Activated CD8-positive, alpha-beta memory T cell treated with anti-CD3 and anti-CD28 coated beads for 4 hours (primary cell): ENCODE measurements around the gene CCDC78.

Experiments used
- DNase-seq, 2 donors: peaks; one replicate each; pipeline ENCODE4 v3.0.0-alpha.2; 2020; ENCODE audit warnings: low read depth in 2 of 2

CCDC78 gene

GRCh38 chr16:678858-679813, 47.1 kb downstream of the CCDC78 start:
- DNase-seq = no peak

- no peak for DNase-seq
These were observed 47.9 kb downstream of the CCDC78 start for GRCh38 chr16:678209-678857.

- DNase-seq = no peak
These were observed 48.7 kb downstream of the CCDC78 start for GRCh38 chr16:677316-678190.

GRCh38 chr16:676913-677312, 49.3 kb downstream of the CCDC78 start:
- no peak for DNase-seq

- no peak for DNase-seq
These were observed 49.7 kb downstream of the CCDC78 start for GRCh38 chr16:676565-676902.

GRCh38 chr16:675884-676564, 50.2 kb downstream of the CCDC78 start:
- DNase-seq = no peak

GRCh38 chr16:674968-675883, 51.0 kb downstream of the CCDC78 start, which contains the start of gene RHBDL1:
Gene RHBDL1, plus strand, starts transcription at chr16:675671. Its CDS starts 120 bp downstream, at chr16:675791.
- no peak for DNase-seq

- no peak for DNase-seq
These were observed 51.9 kb downstream of the CCDC78 start for GRCh38 chr16:674214-674881.

GRCh38 chr16:673399-673991, 52.7 kb downstream of the CCDC78 start:
- no peak for DNase-seq

GRCh38 chr16:672851-673250, 53.4 kb downstream of the CCDC78 start:
- no peak for DNase-seq
